ENCODE results near the gene GABRR3. TPM values are rescaled to one million over a fixed set of nuclear protein-coding genes. Genes with fewer than 3 reads are reported as not detected.

Gene GABRR3
- polyA plus RNA-seq, 3 donors from 2014 or later: not detected

DNA sequence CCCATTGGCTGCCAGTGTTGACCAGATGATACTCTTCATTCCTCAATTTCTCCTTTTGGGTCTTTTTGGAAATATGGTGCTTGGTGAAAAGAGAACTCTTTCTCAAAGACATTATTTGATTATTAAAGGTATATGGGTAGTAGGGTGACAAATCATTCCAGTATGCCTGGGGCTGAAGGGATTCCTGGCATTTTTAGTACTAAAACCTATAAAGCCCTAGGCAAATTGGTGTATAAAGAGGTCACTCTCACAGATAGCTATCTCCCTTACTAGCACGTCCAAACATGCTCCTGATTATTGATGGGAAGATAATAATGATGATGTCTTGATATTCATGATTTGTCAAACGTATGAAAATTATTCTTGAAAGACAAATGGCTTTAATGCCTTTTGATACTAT, 1.1 kb downstream of the GABRR3 start:
- Mint-ChIP-seq H3K36me3 (no peaks in the 10 kb centered on the region), H3K27ac (no peak overlapping the region), H3K4me3 (no peak overlapping the region), H3K27me3 (ENCODE audit: low read depth in 3 of 3) (peaks cover 0 to 7% (median 4%) of the 10 kb centered on the region in 3 donors), H3K9me3 (no peaks in the 10 kb centered on the region), H3K4me1 (no peaks in the 10 kb centered on the region)
- no peak for DNase-seq

DNA sequence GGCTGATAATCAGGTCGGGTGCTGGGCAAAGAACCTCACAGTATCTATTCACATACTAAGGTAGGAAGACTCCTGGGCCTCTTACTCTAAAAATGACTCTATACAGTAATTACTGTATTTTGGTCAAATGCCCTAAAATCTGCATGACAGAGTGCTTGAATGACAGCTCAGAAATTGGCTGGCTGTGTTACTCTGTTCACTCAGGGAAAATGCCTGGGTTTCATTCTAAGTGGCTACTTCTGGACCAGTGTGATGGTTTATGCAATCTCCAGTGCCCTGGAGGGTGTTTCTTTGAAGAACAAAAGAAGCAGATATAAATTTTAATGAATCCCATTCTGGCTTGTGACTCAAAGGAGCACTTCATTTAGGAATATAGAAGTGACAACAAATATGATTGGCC, 2.2 kb downstream of the GABRR3 start:
- no peak overlapping the region for H3K4me3 Mint-ChIP-seq
- no peaks in the 10 kb centered on the region for H3K4me1 Mint-ChIP-seq
- H3K9me3 Mint-ChIP-seq: no peaks in the 10 kb centered on the region
- no peak for DNase-seq
- no peaks in the 10 kb centered on the region for H3K36me3 Mint-ChIP-seq
- H3K27me3 Mint-ChIP-seq (ENCODE audit: low read depth in 3 of 3): peaks cover 0 to 9% (median 4%) of the 10 kb centered on the region in 3 donors
- no peak overlapping the region for H3K27ac Mint-ChIP-seq

DNA sequence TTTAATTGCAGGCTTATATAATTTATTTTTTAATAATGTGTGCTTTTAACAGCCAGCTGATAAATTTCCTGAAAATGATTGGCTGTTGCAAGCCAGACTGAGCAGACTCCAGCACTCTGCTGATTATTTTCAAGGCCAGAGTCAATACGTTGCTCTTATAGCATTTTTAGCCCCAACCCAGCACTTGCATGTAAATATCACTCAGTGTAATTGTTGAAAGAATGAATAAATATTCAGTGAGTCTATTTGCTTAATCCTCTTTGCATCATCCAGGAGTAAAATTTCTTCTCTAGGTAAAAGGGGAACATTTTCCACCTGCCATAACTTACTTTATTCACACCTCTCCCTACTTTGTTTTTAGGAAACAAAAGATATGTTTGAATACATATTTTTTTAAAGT, 2.9 kb downstream of the GABRR3 start:
- DNase-seq: no peak
- no peaks in the 10 kb centered on the region for H3K36me3 Mint-ChIP-seq
- no peaks in the 10 kb centered on the region for H3K9me3 Mint-ChIP-seq
- no peak overlapping the region for H3K27ac Mint-ChIP-seq
- H3K27me3 Mint-ChIP-seq (ENCODE audit: low read depth in 3 of 3): peaks cover 0 to 9% (median 4%) of the 10 kb centered on the region in 3 donors
- no peaks in the 10 kb centered on the region for H3K4me1 Mint-ChIP-seq
- H3K4me3 Mint-ChIP-seq: no peak overlapping the region

- H3K27me3 Mint-ChIP-seq (ENCODE audit: low read depth in 3 of 3): peaks cover 0 to 12% (median 5%) of the 10 kb centered on the region in 3 donors
- H3K4me3 Mint-ChIP-seq: no peak overlapping the region
- H3K36me3 Mint-ChIP-seq: no peaks in the 10 kb centered on the region
- no peak overlapping the region for H3K27ac Mint-ChIP-seq
- no peak for DNase-seq
- H3K9me3 Mint-ChIP-seq: no peaks in the 10 kb centered on the region
- no peaks in the 10 kb centered on the region for H3K4me1 Mint-ChIP-seq
Measured at GRCh38 chr3:98029083-98029482, 6.0 kb downstream of the GABRR3 start.

- Mint-ChIP-seq H3K4me3 (no peak overlapping the region), H3K27ac (no peak overlapping the region)
Measured at GRCh38 chr3:98027085-98027446, 8.0 kb downstream of the GABRR3 start.

DNA sequence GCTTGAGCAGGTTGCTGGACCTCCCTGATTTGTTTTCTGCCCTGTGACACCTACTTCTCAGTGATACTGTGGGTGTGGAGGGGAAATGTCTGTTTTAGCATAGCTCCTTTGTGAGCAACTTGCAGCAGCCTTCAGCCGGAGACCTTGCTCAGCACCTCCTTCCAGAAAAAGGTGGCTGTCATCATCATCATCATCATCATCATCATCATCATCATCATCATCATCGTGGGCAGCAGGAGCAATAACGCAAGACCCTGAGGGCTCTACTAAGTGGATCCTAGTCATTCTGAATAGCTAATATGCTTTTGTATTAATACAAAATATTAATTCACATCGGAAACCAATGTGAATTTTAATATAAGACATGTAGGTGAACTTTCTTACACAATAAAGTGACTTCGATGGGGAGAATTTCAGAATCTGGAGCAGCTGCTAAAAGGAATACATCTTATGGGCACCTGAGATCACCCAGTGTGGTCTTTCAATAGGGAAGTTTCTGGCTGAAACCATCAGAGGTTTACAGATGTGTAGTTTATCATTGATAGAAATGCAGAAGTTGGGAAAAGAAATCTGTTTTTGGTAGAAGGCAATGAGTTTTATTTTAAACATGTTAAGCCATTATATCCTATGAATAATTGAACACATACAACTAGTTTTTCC, 8.6 kb downstream of the GABRR3 start:
- Mint-ChIP-seq H3K27ac (no peak overlapping the region), H3K4me3 (no peak overlapping the region), H3K36me3 (no peaks in the 10 kb centered on the region), H3K27me3 (ENCODE audit: low read depth in 3 of 3) (peaks cover 0 to 15% (median 5%) of the 10 kb centered on the region in 3 donors), H3K4me1 (peaks cover 0 to 5% of the 10 kb centered on the region in 2 donors), H3K9me3 (no peaks in the 10 kb centered on the region)
- DNase-seq: no peak

More at GRCh38 chr3:98027085-98027446, 8.0 kb downstream of the GABRR3 start:
- H3K9me3 Mint-ChIP-seq: no peaks in the 10 kb centered on the region
- H3K27me3 Mint-ChIP-seq (ENCODE audit: low read depth in 3 of 3): peaks cover 0 to 15% (median 5%) of the 10 kb centered on the region in 3 donors
- peaks cover 0 to 5% of the 10 kb centered on the region in 2 donors for H3K4me1 Mint-ChIP-seq
- DNase-seq: no peak
- no peaks in the 10 kb centered on the region for H3K36me3 Mint-ChIP-seq

DNA sequence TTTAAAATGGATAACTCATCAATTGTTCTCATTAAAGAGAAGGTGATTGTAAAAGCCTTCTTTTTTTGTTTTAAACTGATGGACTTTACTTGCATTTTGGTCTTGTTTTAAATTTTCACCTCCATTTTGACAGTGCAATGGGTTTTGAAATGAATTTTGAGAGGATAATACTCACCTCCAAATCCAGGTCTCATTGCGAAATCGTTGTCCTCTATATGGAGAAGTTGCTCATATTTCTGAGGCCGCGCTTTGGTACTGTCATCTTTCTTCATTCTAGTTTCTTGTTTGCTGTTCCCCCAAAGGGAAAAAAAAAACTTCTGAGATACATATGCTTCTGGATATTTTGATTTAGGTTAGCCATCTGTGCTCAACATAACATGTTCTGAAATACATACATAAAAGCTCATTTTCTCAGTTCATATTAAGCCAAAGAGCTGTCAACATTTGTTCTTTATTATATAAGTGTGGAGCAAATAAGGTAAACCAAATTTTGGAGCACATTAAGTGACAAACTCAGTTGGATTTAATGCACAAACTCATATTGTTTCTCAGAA, 9.6 kb downstream of the GABRR3 start:
- DNase-seq: no peak
- H3K4me1 Mint-ChIP-seq: peaks cover 0 to 5% of the 10 kb centered on the region in 2 donors
- peaks cover 0 to 15% (median 5%) of the 10 kb centered on the region in 3 donors for H3K27me3 Mint-ChIP-seq (ENCODE audit: low read depth in 3 of 3)
- no peaks in the 10 kb centered on the region for H3K36me3 Mint-ChIP-seq
- no peak overlapping the region for H3K27ac Mint-ChIP-seq
- no peaks in the 10 kb centered on the region for H3K9me3 Mint-ChIP-seq
- no peak overlapping the region for H3K4me3 Mint-ChIP-seq

DNA sequence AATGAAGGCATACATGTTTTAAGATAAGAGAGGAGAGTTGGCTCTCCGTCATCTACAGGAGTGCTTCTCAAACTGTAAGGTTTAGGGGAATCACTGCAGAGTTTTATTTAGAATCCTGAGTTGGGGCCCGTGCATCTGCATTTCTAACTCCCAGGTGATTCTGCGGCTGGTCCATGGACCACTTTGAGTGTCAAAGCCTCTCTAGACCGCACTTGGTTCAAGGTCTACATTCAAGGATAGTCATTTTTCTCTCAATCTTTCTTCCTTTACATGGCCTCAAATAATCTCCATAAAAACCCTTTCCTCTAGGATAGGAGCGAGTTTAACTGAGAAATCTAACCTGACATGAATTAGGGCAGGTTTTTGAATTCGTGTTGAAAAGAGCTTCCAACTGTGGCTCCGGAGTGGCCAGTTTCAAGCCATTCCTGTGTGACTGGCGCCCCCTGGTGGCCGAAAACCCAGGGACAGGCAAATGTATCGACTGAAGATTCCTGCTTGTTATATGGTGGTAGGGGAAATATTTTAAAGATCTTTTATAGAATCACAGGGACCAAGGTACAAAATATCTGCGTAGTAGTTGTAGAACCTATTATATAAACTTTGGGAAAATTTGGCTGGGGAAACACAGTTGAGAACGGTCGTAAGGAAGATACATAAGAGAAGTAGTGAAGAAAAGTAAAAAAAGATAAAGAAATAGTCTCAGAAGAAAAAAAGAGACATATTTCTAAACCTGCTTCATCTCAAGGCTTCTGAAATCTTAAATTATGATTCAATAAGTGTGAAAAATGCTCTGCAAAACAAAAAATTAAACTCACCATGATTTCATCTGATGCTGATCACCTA, 11.9 kb downstream of the GABRR3 start:
- Mint-ChIP-seq H3K27ac (no peak overlapping the region), H3K27me3 (ENCODE audit: low read depth in 3 of 3) (peaks cover under 1 to 13% (median 5%) of the 10 kb centered on the region in 3 donors), H3K9me3 (no peaks in the 10 kb centered on the region), H3K4me3 (no peak overlapping the region), H3K4me1 (peaks cover 0 to 5% of the 10 kb centered on the region in 2 donors), H3K36me3 (no peaks in the 10 kb centered on the region)
- DNase-seq: peak; percentile 73 to 78 (median 74)

- DNase-seq: no peak
- H3K27ac Mint-ChIP-seq: no peak overlapping the region
- peaks cover 1 to 13% (median 7%) of the 10 kb centered on the region in 3 donors for H3K27me3 Mint-ChIP-seq (ENCODE audit: low read depth in 3 of 3)
- H3K4me1 Mint-ChIP-seq: peaks cover 0 to 5% of the 10 kb centered on the region in 2 donors
- H3K4me3 Mint-ChIP-seq: no peak overlapping the region
- H3K9me3 Mint-ChIP-seq: no peaks in the 10 kb centered on the region
- no peaks in the 10 kb centered on the region for H3K36me3 Mint-ChIP-seq
Measured at GRCh38 chr3:98021830-98022560, 13.1 kb downstream of the GABRR3 start.

DNA sequence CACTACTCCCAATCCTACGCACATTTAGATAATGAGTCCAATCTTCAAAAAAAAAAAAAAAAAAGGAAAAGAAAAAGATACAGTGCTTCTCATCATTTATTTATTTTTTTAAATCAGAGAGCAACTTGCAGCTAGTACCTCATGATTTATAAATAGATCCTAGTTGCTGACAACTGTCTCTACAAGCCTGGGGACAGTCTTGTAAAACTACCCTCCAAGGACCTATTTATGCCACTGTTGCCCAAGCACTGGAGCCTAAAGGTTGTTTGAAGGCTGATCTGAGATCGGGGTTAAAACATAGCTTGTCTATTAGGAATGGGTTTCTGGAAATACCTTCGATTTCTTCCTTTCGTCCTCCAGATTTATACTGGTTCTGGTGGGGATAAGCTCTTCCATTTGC, 14.7 kb downstream of the GABRR3 start:
- no peak for DNase-seq
- Mint-ChIP-seq H3K9me3 (no peaks in the 10 kb centered on the region), H3K36me3 (no peaks in the 10 kb centered on the region), H3K27me3 (ENCODE audit: low read depth in 3 of 3) (peaks cover 1 to 10% (median 5%) of the 10 kb centered on the region in 3 donors), H3K4me3 (no peak overlapping the region), H3K4me1 (peaks cover 0 to 5% of the 10 kb centered on the region in 2 donors), H3K27ac (no peak overlapping the region)

GRCh38 chr3:98018301-98018700, 16.8 kb downstream of the GABRR3 start:
- DNase-seq: no peak
- Mint-ChIP-seq H3K27me3 (ENCODE audit: low read depth in 3 of 3) (peaks cover 1 to 3% (median 2%) of the 10 kb centered on the region in 3 donors), H3K36me3 (no peaks in the 10 kb centered on the region), H3K4me3 (no peak overlapping the region), H3K9me3 (no peaks in the 10 kb centered on the region), H3K4me1 (peaks cover 0 to 4% of the 10 kb centered on the region in 2 donors), H3K27ac (no peak overlapping the region)

DNA sequence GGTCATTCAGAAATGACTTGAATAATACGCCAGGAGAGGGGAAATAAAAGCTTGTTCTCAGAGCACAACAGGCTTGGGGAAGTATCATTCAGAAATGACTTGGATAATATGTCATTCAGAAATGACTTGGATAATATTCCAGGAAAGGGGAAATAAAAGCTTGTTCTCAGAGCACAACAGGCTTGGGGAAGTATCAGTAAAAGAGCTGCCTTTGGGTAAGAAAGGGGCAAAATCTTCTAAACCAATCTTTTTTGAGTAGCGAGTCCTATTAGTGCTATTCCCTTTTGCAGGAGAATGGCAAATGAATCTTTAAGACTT, 20.9 kb downstream of the GABRR3 start:
- H3K27me3 Mint-ChIP-seq (ENCODE audit: low read depth in 3 of 3): peaks cover 0 to 2% (median 1%) of the 10 kb centered on the region in 3 donors
- H3K4me3 Mint-ChIP-seq: no peak overlapping the region
- H3K4me1 Mint-ChIP-seq: no peaks in the 10 kb centered on the region
- H3K36me3 Mint-ChIP-seq: no peaks in the 10 kb centered on the region
- H3K9me3 Mint-ChIP-seq: no peaks in the 10 kb centered on the region
- no peak for DNase-seq
- H3K27ac Mint-ChIP-seq: no peak overlapping the region

DNA sequence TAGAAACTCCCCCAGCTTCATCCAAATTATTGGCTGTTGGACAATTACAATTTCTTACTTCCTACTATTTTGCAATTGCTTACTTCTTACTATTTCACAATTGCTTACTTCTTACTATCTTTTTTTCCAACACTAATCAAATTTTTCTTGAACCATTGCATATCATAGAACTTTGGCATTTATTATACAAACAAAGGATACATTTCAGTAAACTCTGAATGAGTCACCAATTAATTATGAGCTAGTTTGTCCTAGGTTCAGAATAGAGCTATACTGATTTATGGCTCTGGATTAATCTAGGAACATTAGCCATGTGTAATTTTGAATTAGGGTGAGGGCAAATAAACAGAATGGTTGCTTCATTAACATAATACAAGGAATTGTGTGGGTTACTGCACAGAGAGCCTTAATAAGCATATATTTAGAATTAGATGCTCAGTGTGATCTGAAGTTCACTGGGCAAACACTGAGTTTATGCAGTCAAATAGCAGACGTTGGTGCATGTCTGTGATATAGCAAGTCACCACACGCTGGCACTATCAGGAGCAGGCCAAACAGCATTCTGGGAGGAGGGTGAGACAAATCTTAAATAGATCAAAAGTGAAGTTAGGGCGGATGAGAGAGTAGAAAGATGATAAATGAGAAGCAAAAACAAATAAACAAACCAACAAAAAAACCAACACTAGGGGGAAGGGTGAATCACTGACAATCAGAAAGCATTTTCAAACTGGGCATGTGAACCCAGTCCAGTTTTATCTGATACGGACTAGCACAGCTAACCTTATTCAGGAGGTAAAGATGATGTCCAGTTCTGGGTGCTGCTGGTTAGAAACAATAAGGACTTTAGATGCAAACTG, 21.5 kb downstream of the GABRR3 start:
- Mint-ChIP-seq H3K27ac (no peak overlapping the region), H3K4me3 (no peak overlapping the region), H3K9me3 (no peaks in the 10 kb centered on the region), H3K27me3 (ENCODE audit: low read depth in 3 of 3) (peaks cover 0 to 2% (median 1%) of the 10 kb centered on the region in 3 donors), H3K36me3 (no peaks in the 10 kb centered on the region), H3K4me1 (no peaks in the 10 kb centered on the region)
- DNase-seq: no peak
